IMR-90 (cell line): Measurements from ENCODE around the gene NPW. TPM values are rescaled to one million over a fixed set of nuclear protein-coding genes. Genes with fewer than 3 reads are reported as not detected.

ENCODE experiments used
- ATAC-seq: fragments of 200-7000 bp; cut with Tn5 transposase; 2 replicates; pipeline ENCODE4 v1.9.1; 2020; ENCODE audit warnings: low read depth, mild to moderate bottlenecking, moderate library complexity
- BruUV-seq: library from RNA; stranded (reverse); fragments of 400-500 nt; replicated peaks from 2 replicates; lab custom pipeline; 2021; lab: Mats Ljungman, UMichigan
- CTCF ChIA-PET: fragments of 300-600 bp; formaldehyde crosslinking; extraction: SDS; loops from one replicate; lab custom pipeline; 2021; ENCODE audit warnings: antibody characterized with exemption; lab: Yijun Ruan, JAX
- POLR2A ChIA-PET: fragments of 300-600 bp; sonication (Branson Sonifier 250); formaldehyde crosslinking; loops from one replicate; lab custom pipeline; 2022; ENCODE audit warnings: antibody characterized with exemption; ENCODE audit not compliant: unreplicated experiment; lab: Charles Lee
- DNase-seq: peaks from one replicate; pipeline ENCODE4 v3.0.0; 2013
- H2AFZ ChIP-seq: replicated peaks from 2 replicates; pipeline ENCODE3; 2013; ENCODE audit warnings: low read length, mild to moderate bottlenecking; ENCODE audit not compliant: poor library complexity
- H2AK5ac ChIP-seq: 2 replicates; pipeline ENCODE4 v1.6.1; 2013; ENCODE audit warnings: low read depth, low read length, inconsistent platforms
- H2AK9ac ChIP-seq: replicated peaks from 2 replicates; pipeline ENCODE3; 2013; ENCODE audit warnings: mild to moderate bottlenecking, low read depth, low read length, moderate library complexity; ENCODE audit not compliant: poor library complexity
- H2BK120ac ChIP-seq: 2 replicates; pipeline ENCODE4 v1.6.1; 2013; ENCODE audit warnings: low read depth, low read length, inconsistent platforms
- H2BK15ac ChIP-seq: 3 replicates; pipeline ENCODE4 v1.6.1; 2013; ENCODE audit warnings: low read depth, low read length, inconsistent platforms
- H2BK20ac ChIP-seq: 2 replicates; pipeline ENCODE4 v1.6.1; 2013; ENCODE audit warnings: low read depth, mild to moderate bottlenecking, inconsistent platforms, low read length, moderate library complexity
- H2BK5ac ChIP-seq: 2 replicates; pipeline ENCODE4 v1.6.1; 2013; ENCODE audit warnings: mild to moderate bottlenecking, low read depth, low read length, inconsistent platforms; ENCODE audit not compliant: poor library complexity, severe bottlenecking
- H3K14ac ChIP-seq: replicated peaks from 2 replicates; pipeline ENCODE4 v1.6.1; 2013; ENCODE audit warnings: low read depth, low read length, inconsistent platforms
- H3K18ac ChIP-seq: 2 replicates; pipeline ENCODE4 v1.6.1; 2013; ENCODE audit warnings: low read depth, low read length, control low read depth
- H3K23ac ChIP-seq: 2 replicates; pipeline ENCODE4 v1.6.1; 2013; ENCODE audit warnings: low read depth, low read length, inconsistent platforms
- H3K27ac ChIP-seq: 2 replicates; pipeline ENCODE4 v1.5.1; 2013; ENCODE audit warnings: mild to moderate bottlenecking, control low read depth, low read length; ENCODE audit not compliant: insufficient read depth
- H3K27me3 ChIP-seq: 2 replicates; pipeline ENCODE4 v1.6.1; 2013; ENCODE audit warnings: low read length; ENCODE audit not compliant: control insufficient read depth, insufficient read depth
- H3K36me3 ChIP-seq: 2 replicates; pipeline ENCODE4 v1.6.1; 2013; ENCODE audit warnings: low read length, mixed read lengths; ENCODE audit not compliant: control insufficient read depth, insufficient read depth
- H3K4ac ChIP-seq: 2 replicates; pipeline ENCODE4 v1.6.1; 2013; ENCODE audit warnings: low read depth, low read length, inconsistent platforms
- H3K4me1 ChIP-seq: 2 replicates; pipeline ENCODE4 v1.6.1; 2013; ENCODE audit warnings: low read length, mixed read lengths; ENCODE audit not compliant: control insufficient read depth, insufficient read depth
- H3K4me2 ChIP-seq: 2 replicates; pipeline ENCODE4 v1.6.1; 2013; ENCODE audit warnings: low read depth, mild to moderate bottlenecking, control low read depth, low read length, moderate library complexity
- H3K4me3 ChIP-seq: 2 replicates; pipeline ENCODE4 v1.5.1; 2013; ENCODE audit warnings: low read depth, mild to moderate bottlenecking, control low read depth, low read length, moderate library complexity; ENCODE audit not compliant: insufficient read depth
- H3K56ac ChIP-seq: 2 replicates; pipeline ENCODE4 v1.6.1; 2013; ENCODE audit warnings: low read length, inconsistent platforms; ENCODE audit not compliant: insufficient read depth; ENCODE audit errors: extremely low read depth
- H3K79me1 ChIP-seq, 2 experiments: 2 replicates each; pipeline ENCODE4 v1.6.1; 2013; ENCODE audit warnings: low read length in 2 of 2, inconsistent platforms in 1 of 2, low read depth in 1 of 2
- H3K9ac ChIP-seq: 2 replicates; pipeline ENCODE4 v1.6.1; 2013; ENCODE audit warnings: low read depth, low read length, control low read depth
- H3K9me1 ChIP-seq: 2 replicates; pipeline ENCODE4 v1.6.1; 2013; ENCODE audit warnings: low read length, inconsistent platforms; ENCODE audit not compliant: insufficient read depth
- H3K9me3 ChIP-seq: 2 replicates; pipeline ENCODE4 v1.6.1; 2013; ENCODE audit warnings: low read length; ENCODE audit not compliant: control insufficient read depth, insufficient read depth
- H4K20me1 ChIP-seq: 2 replicates; pipeline ENCODE4 v1.6.1; 2013; ENCODE audit warnings: low read length, inconsistent platforms; ENCODE audit not compliant: insufficient read depth
- H4K5ac ChIP-seq: 2 replicates; pipeline ENCODE4 v1.6.1; 2013; ENCODE audit warnings: mild to moderate bottlenecking, low read depth, low read length, control low read depth
- H4K8ac ChIP-seq, 2 experiments: 2 replicates each; pipeline ENCODE4 v1.6.1; 2013; ENCODE audit warnings: low read depth in 2 of 2, low read length in 2 of 2, control low read depth in 1 of 2, inconsistent platforms in 1 of 2
- H4K91ac ChIP-seq: 2 replicates; pipeline ENCODE4 v1.6.1; 2013; ENCODE audit warnings: low read depth, low read length, inconsistent platforms; ENCODE audit not compliant: insufficient read depth
- BHLHE40 ChIP-seq: fragments of 150-350 bp; IDR thresholded peaks from 2 replicates; pipeline ENCODE4 v1.6.1; 2016; ENCODE audit warnings: mild to moderate bottlenecking, low read depth, low read length
- CEBPB ChIP-seq: IDR thresholded peaks from 2 replicates; pipeline ENCODE4 v1.6.1; 2012; ENCODE audit warnings: low read depth, low read length, improper control_type of control experiment
- CHD1 ChIP-seq: IDR thresholded peaks from 2 replicates; pipeline ENCODE4 v1.6.1; 2012; ENCODE audit warnings: low read depth, low read length, improper control_type of control experiment
- MAFK ChIP-seq: IDR thresholded peaks from 2 replicates; pipeline ENCODE4 v1.6.1; 2012; ENCODE audit warnings: low read depth, low read length, improper control_type of control experiment
- MAZ ChIP-seq: IDR thresholded peaks from 2 replicates; pipeline ENCODE4 v1.6.1; 2012; ENCODE audit warnings: low read depth, mild to moderate bottlenecking, low read length, improper control_type of control experiment, moderate library complexity, borderline replicate concordance
- POLR2A ChIP-seq: IDR thresholded peaks from 2 replicates; pipeline ENCODE4 v1.6.1; 2012; ENCODE audit warnings: mild to moderate bottlenecking, low read depth, low read length
- RAD21 ChIP-seq: IDR thresholded peaks from 2 replicates; pipeline ENCODE4 v1.6.1; 2012; ENCODE audit warnings: low read length, improper control_type of control experiment
- SMC3 ChIP-seq: fragments of 150-350 bp; IDR thresholded peaks from 2 replicates; pipeline ENCODE4 v1.6.1; 2016; ENCODE audit warnings: low read depth, mild to moderate bottlenecking, antibody characterized with exemption, low read length, moderate library complexity
- WGBS, 2 experiments: methylation state at CpG; one replicate each; pipeline versions ENCODE4 v1.1.5 to v1.1.7; 2013; ENCODE audit warnings: missing lambda C conversion rate in 2 of 2; ENCODE audit not compliant: insufficient read length in 1 of 2; ENCODE audit errors: extremely low coverage in 2 of 2; 5-methylcytosine and 5-hydroxymethylcytosine counted together
- dilution Hi-C: fragments of 300-500 bp; cut with HindIII; formaldehyde crosslinking; loops from one replicate; pipeline ENCODE4 v1.14.3; 2018; ENCODE audit warnings: low sequenced_read_pairs; ENCODE audit not compliant: unreplicated experiment
- in situ Hi-C: fragments of 300-500 bp; cut with MboI; formaldehyde crosslinking; loops from 3 replicates; pipeline ENCODE4 v1.14.3; 2019; ENCODE audit warnings: low sequenced_read_pairs, inconsistent platforms, mixed read lengths
- intact Hi-C: fragments of 100-400 bp; cut with micrococcal nuclease; formaldehyde crosslinking; loops from 2 replicates; pipeline ENCODE4 v1.10.0; 2022
- polyA plus RNA-seq, 3 experiments: library from polyadenylated mRNA; depleted of rRNA; stranded (reverse); fragments of >200 nt; gene quantifications; 2 replicates each; pipeline ENCODE4 v1.2.3, GENCODE V29; 2012; ENCODE audit warnings: low replicate concordance in 1 of 3
- total RNA-seq: library from RNA; depleted of rRNA; stranded (reverse); fragments of >200 nt; gene quantifications from 2 replicates; pipeline ENCODE4 v1.2.3, GENCODE V29; 2012
- TF ChIP-seq, protein P1 (sequence below): conservative IDR thresholded peaks from 2 replicates; pipeline ENCODE4 v1.5.1; 2012; ENCODE audit warnings: mild to moderate bottlenecking, low read depth, low read length, improper control_type of control experiment
- TF ChIP-seq, protein P2 (sequence below): fragments of 150-350 bp; IDR thresholded peaks from 2 replicates; pipeline ENCODE4 v1.6.1; 2016; ENCODE audit warnings: low read depth, mild to moderate bottlenecking, low read length, moderate library complexity, borderline replicate concordance

Gene NPW
- total and polyA plus RNA-seq, 2 of the 4 experiments (the other 2 are of a cell fraction) = 0.18 to 2.0 TPM

DNA sequence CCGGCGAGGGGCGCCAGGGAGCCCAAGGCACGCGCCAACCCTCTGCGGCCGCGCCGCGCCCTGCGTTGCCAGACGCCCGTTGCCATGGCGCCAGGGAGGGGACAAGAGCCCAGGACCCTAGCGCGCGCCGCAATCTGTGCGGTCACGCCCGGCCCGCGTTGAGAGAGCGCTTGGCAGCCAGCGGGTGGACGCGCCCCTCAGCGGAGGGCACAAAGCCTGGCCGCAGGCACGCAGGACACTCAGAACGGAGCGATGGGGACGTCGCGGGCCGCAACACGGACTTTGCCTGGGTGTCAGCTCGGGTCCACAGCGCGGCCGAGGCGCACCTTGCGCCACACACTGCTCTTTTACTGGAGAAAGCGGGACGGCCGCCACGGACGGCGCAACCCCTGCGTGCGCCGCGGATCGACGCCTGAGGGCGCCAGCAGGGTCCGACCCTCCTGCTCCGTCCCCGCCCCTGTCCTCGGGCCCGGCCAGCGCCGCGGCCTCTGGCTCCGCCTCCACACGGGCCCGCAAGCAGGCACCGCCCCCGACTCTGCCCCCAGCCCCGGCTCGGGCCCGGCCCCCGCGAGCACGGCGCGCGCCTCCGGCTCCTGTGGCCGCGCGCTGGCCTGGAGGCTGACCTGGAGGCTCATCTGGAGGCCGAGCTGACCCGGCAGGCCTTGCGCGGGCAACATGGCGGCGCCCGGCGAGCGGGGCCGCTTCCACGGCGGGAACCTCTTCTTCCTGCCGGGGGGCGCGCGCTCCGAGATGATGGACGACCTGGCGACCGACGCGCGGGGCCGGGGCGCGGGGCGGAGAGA lies 35.8 kb upstream of the NPW start, which contains the start of gene GFER:
Gene GFER (plus strand): TSS at position 650 of the 803 bp plus-strand sequence. CDS start 26 bp downstream, at position 676.
- peak within 1 kb of the TSS; percentile 34 for H2AK5ac ChIP-seq
- ChIA-PET CTCF (interaction anchor here (0.8 kb wide), 1 partner anchor 20 kb away, joined by 3 read pairs; no protein-coding TSS in a partner anchor), POLR2A (no interaction called here)
- peak within 1 kb of the TSS; percentile 29 to 54; a peak in 3 of 4 replicates for H4K8ac ChIP-seq
- peak within 1 kb of the TSS; percentile 30 for H3K27ac ChIP-seq
- H2AFZ ChIP-seq = peak within 1 kb of the TSS; percentile 94
- H3K56ac ChIP-seq = peak within 1 kb of the TSS; percentile 65
- peak within 1 kb of the TSS; percentile 71 for H3K9ac ChIP-seq
- H3K23ac ChIP-seq = peak within 1 kb of the TSS; percentile 89
- no peak within 1 kb of the TSS for H2BK20ac ChIP-seq
- ATAC-seq (peak; percentile 97), DNase-seq (peak; percentile 93)
- in situ Hi-C loops = no loop called here
- no TSS peak for BruUV-seq
- H2BK120ac ChIP-seq = no peak within 1 kb of the TSS
- dilution Hi-C loops = no loop called here
- intact Hi-C loops = no loop called here
- no peaks in the 10 kb centered on the region; the same call in none of the 2 replicates for H4K20me1 ChIP-seq
- peaks cover 31% of the 10 kb centered on the region; the same call in 1 of the 2 replicates for H3K27me3 ChIP-seq
- H2AK9ac ChIP-seq = peak within 1 kb of the TSS; percentile 95
- H3K79me1 ChIP-seq = peaks cover 21 to 29% of the 10 kb centered on the region in 2 experiments
- H2BK15ac ChIP-seq = no peak within 1 kb of the TSS
- H3K4me3 ChIP-seq = peak within 1 kb of the TSS; percentile 76
- no peaks in the 10 kb centered on the region for H3K9me3 ChIP-seq
- H3K36me3 ChIP-seq = peaks cover 19% of the 10 kb centered on the region
- no peak within 1 kb of the TSS for H3K18ac ChIP-seq
- peak within 1 kb of the TSS; percentile 92 for H3K4me2 ChIP-seq
- H4K5ac ChIP-seq = peak within 1 kb of the TSS; percentile 22; the same call in 1 of the 2 replicates
- H4K91ac ChIP-seq = peak within 1 kb of the TSS; percentile 39
- H3K4ac ChIP-seq = peak within 1 kb of the TSS; percentile 30
- peak within 1 kb of the TSS; percentile 85 for H3K14ac ChIP-seq
- peaks cover 9% of the 10 kb centered on the region for H3K9me1 ChIP-seq
- H2BK5ac ChIP-seq = peak within 1 kb of the TSS; percentile 14
- H3K4me1 ChIP-seq = peaks cover 8% of the 10 kb centered on the region
- TF ChIP-seq SMC3 (peak; percentile 26; the same call in 1 of the 2 replicates), MAFK (no peak), RAD21 (peak; percentile 7; the same call in 1 of the 2 replicates), BHLHE40 (peak; percentile 61), POLR2A (peak; percentile 75), CEBPB (peak; percentile 42; the same call in 1 of the 2 replicates), MAZ (peak; percentile 93; the same call in 1 of the 2 replicates), CHD1 (no peak)
- TF ChIP-seq, protein P1, sequence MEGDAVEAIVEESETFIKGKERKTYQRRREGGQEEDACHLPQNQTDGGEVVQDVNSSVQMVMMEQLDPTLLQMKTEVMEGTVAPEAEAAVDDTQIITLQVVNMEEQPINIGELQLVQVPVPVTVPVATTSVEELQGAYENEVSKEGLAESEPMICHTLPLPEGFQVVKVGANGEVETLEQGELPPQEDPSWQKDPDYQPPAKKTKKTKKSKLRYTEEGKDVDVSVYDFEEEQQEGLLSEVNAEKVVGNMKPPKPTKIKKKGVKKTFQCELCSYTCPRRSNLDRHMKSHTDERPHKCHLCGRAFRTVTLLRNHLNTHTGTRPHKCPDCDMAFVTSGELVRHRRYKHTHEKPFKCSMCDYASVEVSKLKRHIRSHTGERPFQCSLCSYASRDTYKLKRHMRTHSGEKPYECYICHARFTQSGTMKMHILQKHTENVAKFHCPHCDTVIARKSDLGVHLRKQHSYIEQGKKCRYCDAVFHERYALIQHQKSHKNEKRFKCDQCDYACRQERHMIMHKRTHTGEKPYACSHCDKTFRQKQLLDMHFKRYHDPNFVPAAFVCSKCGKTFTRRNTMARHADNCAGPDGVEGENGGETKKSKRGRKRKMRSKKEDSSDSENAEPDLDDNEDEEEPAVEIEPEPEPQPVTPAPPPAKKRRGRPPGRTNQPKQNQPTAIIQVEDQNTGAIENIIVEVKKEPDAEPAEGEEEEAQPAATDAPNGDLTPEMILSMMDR = peak; percentile 54
- TF ChIP-seq, protein P2, sequence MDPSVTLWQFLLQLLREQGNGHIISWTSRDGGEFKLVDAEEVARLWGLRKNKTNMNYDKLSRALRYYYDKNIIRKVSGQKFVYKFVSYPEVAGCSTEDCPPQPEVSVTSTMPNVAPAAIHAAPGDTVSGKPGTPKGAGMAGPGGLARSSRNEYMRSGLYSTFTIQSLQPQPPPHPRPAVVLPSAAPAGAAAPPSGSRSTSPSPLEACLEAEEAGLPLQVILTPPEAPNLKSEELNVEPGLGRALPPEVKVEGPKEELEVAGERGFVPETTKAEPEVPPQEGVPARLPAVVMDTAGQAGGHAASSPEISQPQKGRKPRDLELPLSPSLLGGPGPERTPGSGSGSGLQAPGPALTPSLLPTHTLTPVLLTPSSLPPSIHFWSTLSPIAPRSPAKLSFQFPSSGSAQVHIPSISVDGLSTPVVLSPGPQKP = no peak
- WGBS, 2 experiments = 1% methylated on average over 69 of the region's 109 CpGs; no CpG with 5 or more reads in 1 of the 2 experiments
